ENCODE data around the gene RORC.
"Not testable (repeated sequence)": the region's sequence is repeated elsewhere in the genome, so short reads cannot be mapped to it uniquely, and the experiment has no call there.

The RORC gene

GRCh38 chr1:151790071-151790939 lies 41.3 kb downstream of the RORC start, which contains the start of gene TDRKH:
Gene TDRKH (minus strand): TSS chr1:151790500. CDS start chr1:151783022, 7,478 bp downstream.
- in situ Hi-C loops (cut with HindIII; ENCODE audit: low pct_ligation_motif_present, low pct_unique_long_range_greater_than_20kb, low sequenced_read_pairs): no loop called here
- peak; percentile 99 for DNase-seq

DNA sequence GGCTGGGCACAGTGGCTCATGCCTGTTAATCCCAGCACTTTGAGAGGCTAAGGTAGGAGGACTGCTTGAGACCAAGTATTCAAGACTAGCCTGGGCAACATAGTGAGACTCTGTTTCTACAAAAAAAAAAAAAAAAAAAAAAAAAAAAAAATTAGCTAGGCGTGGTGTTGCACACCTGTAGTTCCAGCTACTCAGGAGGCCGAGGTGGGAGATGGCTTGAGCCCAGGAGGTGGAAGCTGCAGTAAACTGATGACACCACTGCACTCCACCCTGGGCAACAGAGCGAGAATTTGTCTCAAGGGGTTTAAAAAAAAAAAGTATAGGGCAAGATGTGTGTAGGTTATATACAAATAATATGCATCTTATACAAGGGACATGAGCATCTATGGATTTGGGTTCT lies 43.9 kb downstream of the RORC start:
- in situ Hi-C loops (cut with HindIII; ENCODE audit: low pct_ligation_motif_present, low pct_unique_long_range_greater_than_20kb, low sequenced_read_pairs): no loop called here

GRCh38 chr1:151783796-151784195 lies 47.8 kb downstream of the RORC start:
- in situ Hi-C loops (cut with HindIII; ENCODE audit: low pct_ligation_motif_present, low pct_unique_long_range_greater_than_20kb, low sequenced_read_pairs): no loop called here
- no peak for DNase-seq

More for the DNA sequence above, 43.9 kb downstream of the RORC start:
- DNase-seq: no peak

- no peak for DNase-seq
- in situ Hi-C loops (cut with HindIII; ENCODE audit: low pct_ligation_motif_present, low pct_unique_long_range_greater_than_20kb, low sequenced_read_pairs): no loop called here
Measured at GRCh38 chr1:151782741-151783140, 48.9 kb downstream of the RORC start.

- in situ Hi-C loops (cut with HindIII; ENCODE audit: low pct_ligation_motif_present, low pct_unique_long_range_greater_than_20kb, low sequenced_read_pairs); DNase-seq: not testable (repeated sequence)
Measured at GRCh38 chr1:151782026-151782425, 49.6 kb downstream of the RORC start.

- in situ Hi-C loops (cut with HindIII; ENCODE audit: low pct_ligation_motif_present, low pct_unique_long_range_greater_than_20kb, low sequenced_read_pairs); DNase-seq: not testable (repeated sequence)
Measured at GRCh38 chr1:151780736-151781135, 50.9 kb downstream of the RORC start.

DNA sequence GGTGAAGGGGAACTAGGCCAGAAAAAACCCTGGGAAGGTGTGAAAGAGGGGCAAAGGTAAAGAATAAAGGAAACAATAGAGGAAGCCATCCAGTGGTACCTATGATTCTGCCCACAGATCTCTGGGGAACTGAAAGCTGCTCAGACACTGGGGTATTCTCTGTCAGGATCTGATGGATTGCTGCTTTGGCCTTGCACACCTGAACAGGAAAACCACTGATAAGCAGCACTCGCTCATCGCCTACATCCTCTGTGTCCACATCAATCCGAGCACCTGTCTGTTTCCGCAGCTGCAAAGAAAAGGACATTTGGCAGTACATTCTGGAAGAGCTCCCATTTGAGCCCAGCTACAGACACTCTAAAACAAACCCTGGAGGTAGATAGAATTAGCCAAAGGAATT lies 51.8 kb downstream of the RORC start:
- in situ Hi-C loops (cut with HindIII; ENCODE audit: low pct_ligation_motif_present, low pct_unique_long_range_greater_than_20kb, low sequenced_read_pairs): no loop called here

DNA sequence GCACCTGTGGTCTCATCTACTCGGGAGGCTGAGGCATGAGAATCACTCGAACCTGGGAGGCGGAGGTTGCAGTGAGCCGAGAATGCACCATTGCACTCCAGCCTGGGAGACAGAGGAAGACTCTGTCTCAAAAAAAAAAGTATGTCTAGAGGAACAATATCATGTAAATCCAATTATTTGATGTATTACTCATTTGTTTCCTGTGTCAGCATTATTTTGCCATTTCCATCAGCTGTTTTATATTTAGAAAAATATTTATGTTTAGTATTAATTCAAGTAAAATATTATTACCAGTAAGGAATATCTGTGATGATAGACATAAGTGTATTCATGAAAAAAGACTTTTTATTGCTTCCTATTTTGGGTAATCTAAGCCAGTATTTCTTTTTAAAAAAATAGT lies 54.3 kb downstream of the RORC start:
- DNase-seq: no peak
- in situ Hi-C loops (cut with HindIII; ENCODE audit: low pct_ligation_motif_present, low pct_unique_long_range_greater_than_20kb, low sequenced_read_pairs): no loop called here

More for the DNA sequence above, 51.8 kb downstream of the RORC start:
- no peak for DNase-seq

- in situ Hi-C loops (cut with HindIII; ENCODE audit: low pct_ligation_motif_present, low pct_unique_long_range_greater_than_20kb, low sequenced_read_pairs): no loop called here
- no peak for DNase-seq
Measured at GRCh38 chr1:151776665-151777062, 54.9 kb downstream of the RORC start.

- in situ Hi-C loops (cut with HindIII; ENCODE audit: low pct_ligation_motif_present, low pct_unique_long_range_greater_than_20kb, low sequenced_read_pairs): no loop called here
Measured at GRCh38 chr1:151775894-151776664, 55.5 kb downstream of the RORC start.

GRCh38 chr1:151774256-151774922 lies 57.2 kb downstream of the RORC start:
- no peak for DNase-seq
- in situ Hi-C loops (cut with HindIII; ENCODE audit: low pct_ligation_motif_present, low pct_unique_long_range_greater_than_20kb, low sequenced_read_pairs): no loop called here

More at GRCh38 chr1:151775894-151776664, 55.5 kb downstream of the RORC start:
- no peak for DNase-seq

DNA sequence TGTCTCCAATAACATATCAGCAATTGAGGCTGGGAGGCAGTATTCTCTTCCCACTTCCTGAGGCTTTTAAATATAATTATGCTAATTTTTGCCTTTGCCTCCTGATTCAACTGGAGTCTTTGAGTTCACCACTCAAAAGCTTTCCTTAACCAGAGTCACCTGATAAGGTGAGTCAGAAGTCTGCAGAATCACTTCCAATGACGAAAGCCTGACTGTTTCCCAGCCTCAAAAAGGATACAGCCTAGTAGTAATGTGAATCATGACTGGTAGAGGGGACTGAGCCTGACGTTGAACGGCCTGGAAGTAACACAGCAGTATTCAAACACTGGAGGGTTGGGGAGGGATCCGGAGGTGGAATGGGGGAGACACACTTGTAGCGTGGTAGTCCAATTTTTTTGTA lies 57.9 kb downstream of the RORC start:
- in situ Hi-C loops (cut with HindIII; ENCODE audit: low pct_ligation_motif_present, low pct_unique_long_range_greater_than_20kb, low sequenced_read_pairs): no loop called here
- DNase-seq: peak; percentile 80

DNA sequence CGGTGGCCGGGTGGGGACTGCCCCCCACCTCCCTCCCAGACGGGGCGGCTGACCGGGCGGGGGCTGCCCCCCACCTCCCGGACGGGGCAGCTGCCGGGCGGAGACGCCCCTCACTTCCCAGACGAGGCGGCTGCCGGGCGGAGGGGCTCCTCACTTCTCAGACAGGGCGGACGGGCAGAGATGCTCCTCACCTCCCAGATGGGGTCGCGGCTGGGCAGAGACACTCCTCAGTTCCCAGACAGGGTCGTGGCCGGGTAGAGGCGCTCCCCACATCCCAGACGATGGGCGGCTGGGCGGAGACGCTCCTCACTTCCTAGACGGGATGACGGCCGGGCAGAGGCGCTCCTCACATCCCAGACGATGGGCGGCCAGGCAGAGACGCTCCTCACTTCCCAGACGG lies 62.3 kb downstream of the RORC start:
- not testable (repeated sequence) for DNase-seq

GRCh38 chr1:151768351-151769066 lies 63.1 kb downstream of the RORC start:
- DNase-seq; in situ Hi-C loops (cut with HindIII; ENCODE audit: low pct_ligation_motif_present, low pct_unique_long_range_greater_than_20kb, low sequenced_read_pairs): not testable (repeated sequence)

More for the DNA sequence above, 62.3 kb downstream of the RORC start:
- in situ Hi-C loops (cut with HindIII; ENCODE audit: low pct_ligation_motif_present, low pct_unique_long_range_greater_than_20kb, low sequenced_read_pairs): not testable (repeated sequence)

DNA sequence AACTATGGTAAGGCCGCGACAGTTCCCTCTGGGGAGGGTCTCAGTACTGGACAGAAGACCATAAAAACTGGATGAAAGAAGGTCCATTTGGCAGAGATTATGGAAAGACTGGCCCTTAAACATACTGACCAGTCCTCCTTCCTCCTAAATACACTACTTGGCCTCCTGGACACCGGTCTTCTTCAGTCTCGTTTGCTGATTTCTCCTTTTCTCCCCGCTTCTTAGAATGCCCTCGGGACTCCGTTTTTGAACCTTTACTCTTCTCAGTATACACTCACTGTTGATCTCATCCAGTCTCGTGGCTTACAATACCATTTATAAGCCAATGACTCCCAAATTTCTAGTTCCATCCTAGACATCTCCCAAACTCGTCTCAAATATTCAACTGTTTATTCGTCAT lies 67.6 kb downstream of the RORC start:
- no peak for DNase-seq
- in situ Hi-C loops (cut with HindIII; ENCODE audit: low pct_ligation_motif_present, low pct_unique_long_range_greater_than_20kb, low sequenced_read_pairs): no loop called here

GRCh38 chr1:151762941-151763921 lies 68.4 kb downstream of the RORC start, which contains the start of gene MRPL9:
Gene MRPL9 (minus strand): TSS chr1:151763496. CDS start chr1:151763479, 17 bp downstream.
- in situ Hi-C loops (cut with HindIII; ENCODE audit: low pct_ligation_motif_present, low pct_unique_long_range_greater_than_20kb, low sequenced_read_pairs): no loop called here
- peak; percentile 81 for DNase-seq

All from ACHN (cell line).